Bronchial epithelial cell (primary cell): ENCODE data around the gene CEP70. TPM values are rescaled to one million over a fixed set of nuclear protein-coding genes. Genes with fewer than 3 reads are reported as not detected.
"Not testable (repeated sequence)": the region's sequence is repeated elsewhere in the genome, so short reads cannot be mapped to it uniquely, and the experiment has no call there.

Experiments
- DNase-seq: peaks from one replicate; pipeline ENCODE4 v3.0.0-alpha.2; 2010; ENCODE audit warnings: low read depth
- FAIRE-seq: peaks from 2 replicates; lab custom pipeline; 2011; peaks lifted over from hg19 to GRCh38; lab: Jason Lieb, UNC
- H3K27me3 ChIP-seq: 2 replicates; pipeline ENCODE4 v1.5.1; 2011; ENCODE audit warnings: low read length; ENCODE audit not compliant: control insufficient read depth, insufficient read depth
- H3K36me3 ChIP-seq: 2 replicates; pipeline ENCODE4 v1.5.1; 2011; ENCODE audit warnings: low read length; ENCODE audit not compliant: control insufficient read depth, insufficient read depth
- H3K4me3 ChIP-seq: 2 replicates; pipeline ENCODE4 v1.5.1; 2011; ENCODE audit warnings: mild to moderate bottlenecking, low read depth, low read length, control low read depth
- CTCF ChIP-seq: IDR thresholded peaks from 2 replicates; pipeline ENCODE4 v1.5.1; 2011; ENCODE audit warnings: mild to moderate bottlenecking, moderate library complexity, low read length, control low read depth, inconsistent platforms; ENCODE audit not compliant: insufficient read depth, severe bottlenecking
- total RNA-seq: library from RNA; depleted of rRNA; stranded (reverse); fragments of >200 nt; gene quantifications from 2 replicates; pipeline ENCODE4 v1.2.1, GENCODE V29; 2014

Gene CEP70
- total RNA-seq, 1 donor from 2014 or later = 18.2 TPM

DNA sequence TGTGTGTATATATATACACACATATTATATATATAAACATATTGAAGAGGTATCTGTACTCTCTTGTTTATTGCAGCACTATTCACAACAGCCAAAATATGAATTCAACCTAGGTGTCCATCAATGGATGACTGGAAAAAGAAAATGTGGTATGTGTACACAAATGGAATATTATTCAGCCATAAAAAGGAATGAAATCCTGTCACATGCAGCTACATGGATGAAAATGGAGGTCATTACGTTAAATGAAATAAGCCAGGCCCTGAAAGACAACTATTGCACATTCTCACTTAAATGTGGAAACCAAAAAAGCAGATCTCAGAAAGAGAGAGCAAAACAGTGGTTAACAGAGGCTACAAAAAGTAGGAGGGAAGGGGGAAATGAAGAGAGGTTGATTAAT, 49.5 kb downstream of the CEP70 start:
- no peak overlapping the region for H3K4me3 ChIP-seq
- no peaks in the 10 kb centered on the region for H3K27me3 ChIP-seq
- no peak for DNase-seq
- no peak for FAIRE-seq
- TF ChIP-seq CTCF = no peak
- no peaks in the 10 kb centered on the region for H3K36me3 ChIP-seq

GRCh38 chr3:138542977-138543376, 51.1 kb downstream of the CEP70 start:
- TF ChIP-seq CTCF = no peak
- Histone ChIP-seq H3K36me3 (no peaks in the 10 kb centered on the region), H3K4me3 (no peak overlapping the region), H3K27me3 (no peaks in the 10 kb centered on the region)
- DNase-seq = no peak
- no peak for FAIRE-seq

- DNase-seq (no peak), FAIRE-seq (no peak)
- no peaks in the 10 kb centered on the region for H3K36me3 ChIP-seq
- H3K27me3 ChIP-seq = no peaks in the 10 kb centered on the region
- H3K4me3 ChIP-seq = no peak overlapping the region
- no peak for TF ChIP-seq CTCF
Observed at GRCh38 chr3:138539352-138539751, 54.7 kb downstream of the CEP70 start.

DNA sequence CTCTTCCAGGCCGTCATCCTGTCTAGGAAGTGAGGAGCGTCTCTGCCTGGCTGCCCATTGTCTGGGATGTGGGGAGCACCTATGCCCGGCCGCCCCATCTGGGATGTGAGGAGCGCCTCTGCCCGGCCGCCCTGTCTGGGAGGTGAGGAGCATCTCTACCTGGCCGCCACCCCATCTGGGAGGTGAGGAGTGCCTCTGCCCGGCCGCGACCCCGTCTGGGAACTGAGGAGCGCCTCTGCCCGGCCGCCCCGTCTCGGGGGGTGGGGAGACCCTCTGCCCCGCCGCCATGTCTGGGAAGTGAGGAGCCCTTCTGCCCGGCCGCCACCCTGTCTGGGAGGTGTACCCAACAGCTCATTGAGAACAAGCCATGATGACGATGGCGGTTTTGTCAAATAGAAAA, 72.6 kb downstream of the CEP70 start:
- not testable (repeated sequence) for H3K27me3 ChIP-seq, DNase-seq, H3K36me3 ChIP-seq, FAIRE-seq, H3K4me3 ChIP-seq

GRCh38 chr3:138513090-138513843, 80.8 kb downstream of the CEP70 start:
- TF ChIP-seq CTCF = no peak
- no peak for FAIRE-seq
- H3K4me3 ChIP-seq = no peak overlapping the region
- no peak for DNase-seq
- H3K27me3 ChIP-seq = no peaks in the 10 kb centered on the region
- H3K36me3 ChIP-seq = no peaks in the 10 kb centered on the region

DNA sequence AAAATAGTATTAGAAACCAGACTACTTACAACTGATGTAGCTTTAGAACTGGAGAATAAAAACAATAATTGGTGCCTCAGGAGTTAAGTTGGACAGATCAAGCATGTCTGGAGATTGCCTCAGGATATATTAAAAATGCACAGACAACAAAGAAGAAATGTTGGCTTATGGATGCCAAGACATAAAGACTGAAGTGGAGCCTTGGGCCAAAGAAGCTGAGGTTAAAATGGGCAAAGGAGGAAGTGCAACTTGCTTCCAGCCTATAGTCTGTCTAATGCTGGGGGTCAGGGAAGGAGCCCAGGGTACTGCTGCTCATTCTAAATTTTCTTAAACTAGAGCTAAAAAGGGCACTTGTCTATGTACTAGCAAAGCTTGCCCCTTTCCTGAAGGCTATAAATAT, 82.1 kb downstream of the CEP70 start:
- Histone ChIP-seq H3K27me3 (no peaks in the 10 kb centered on the region), H3K36me3 (no peaks in the 10 kb centered on the region), H3K4me3 (no peak overlapping the region)
- TF ChIP-seq CTCF = no peak
- DNase-seq (no peak), FAIRE-seq (peak; percentile 43)
